Fibroblast of lung (primary cell): ENCODE measurements around the gene PABPN1L. TPM values are rescaled to one million over a fixed set of nuclear protein-coding genes. Genes with fewer than 3 reads are reported as not detected.

Experiments
- DNase-seq, 2 donors: peaks; one replicate each; pipeline versions ENCODE4 v3.0.0 to v3.0.0-alpha.2; 2010; ENCODE audit warnings: low read depth in 2 of 2
- H2AFZ ChIP-seq: 2 replicates; pipeline ENCODE4 v1.5.1; 2012; ENCODE audit warnings: low read length, control low read depth, inconsistent platforms
- H3K27ac ChIP-seq: 2 replicates; pipeline ENCODE4 v1.5.1; 2011; ENCODE audit warnings: low read length, control low read depth; ENCODE audit not compliant: insufficient read depth
- H3K27me3 ChIP-seq: 2 replicates; pipeline ENCODE4 v1.5.1; 2011; ENCODE audit warnings: mild to moderate bottlenecking, low read length; ENCODE audit not compliant: control insufficient read depth, insufficient read depth
- H3K36me3 ChIP-seq: 2 replicates; pipeline ENCODE4 v1.5.1; 2011; ENCODE audit warnings: low read length; ENCODE audit not compliant: control insufficient read depth, insufficient read depth
- H3K4me1 ChIP-seq: 2 replicates; pipeline ENCODE4 v1.5.1; 2011; ENCODE audit warnings: low read length; ENCODE audit not compliant: control insufficient read depth, insufficient read depth; ENCODE audit errors: extremely low read depth
- H3K4me2 ChIP-seq: 2 replicates; pipeline ENCODE4 v1.5.1; 2011; ENCODE audit warnings: low read length, control low read depth; ENCODE audit not compliant: insufficient read depth; ENCODE audit errors: extremely low read depth
- H3K4me3 ChIP-seq, 4 experiments: fragments of 200-600 bp in 1 of 4; sonication (generic) in 1 of 4; replicated peaks in 1 of 4; 2 replicates each; pipeline ENCODE4 v1.5.1; 2011 to 2016; ENCODE audit warnings: low read length in 4 of 4, low read depth in 3 of 4, mild to moderate bottlenecking in 3 of 4, control low read depth in 2 of 4, inconsistent platforms in 1 of 4, mixed read lengths in 1 of 4; ENCODE audit not compliant: insufficient read depth in 1 of 4; ENCODE audit errors: control extremely low read depth in 1 of 4
- H3K79me2 ChIP-seq: 2 replicates; pipeline ENCODE4 v1.5.1; 2012; ENCODE audit warnings: mild to moderate bottlenecking, low read length, inconsistent platforms; ENCODE audit not compliant: control insufficient read depth, insufficient read depth
- H3K9ac ChIP-seq: 2 replicates; pipeline ENCODE4 v1.5.1; 2011; ENCODE audit warnings: mild to moderate bottlenecking, low read length, control low read depth; ENCODE audit not compliant: insufficient read depth
- H3K9me3 ChIP-seq: 2 replicates; pipeline ENCODE4 v1.5.1; 2012; ENCODE audit warnings: low read depth, low read length; ENCODE audit not compliant: control insufficient read depth, insufficient read depth
- H4K20me1 ChIP-seq: 2 replicates; pipeline ENCODE4 v1.5.1; 2011; ENCODE audit warnings: low read length; ENCODE audit not compliant: control insufficient read depth, insufficient read depth; ENCODE audit errors: extremely low read depth
- CTCF ChIP-seq, 2 donors: IDR thresholded peaks in 1 of 2; conservative IDR thresholded peaks in 1 of 2; 1 replicate in 1 of 2; 2 replicates in 1 of 2; pipeline ENCODE4 v1.5.1; 2011 to 2012; ENCODE audit warnings: low read length in 2 of 2, control low read depth in 1 of 2, inconsistent platforms in 1 of 2, low read depth in 1 of 2, mild to moderate bottlenecking in 1 of 2
- EZH2 ChIP-seq: IDR thresholded peaks from 2 replicates; pipeline ENCODE4 v1.5.1; 2012; ENCODE audit warnings: low read length, control low read depth, mild to moderate bottlenecking; ENCODE audit errors: missing control alignments
- polyA plus RNA-seq, 2 donors: library from polyadenylated mRNA; depleted of rRNA in 1 of 2; stranded (reverse) in 1 of 2; unstranded in 1 of 2; fragments of >200 nt; gene quantifications; 2 replicates each; pipeline ENCODE4 v1.2.1, GENCODE V29; 2011 to 2012; ENCODE audit warnings: missing spikeins in 1 of 2
- total RNA-seq: library from RNA; depleted of rRNA; stranded (reverse); fragments of >200 nt; gene quantifications from 2 replicates; pipeline ENCODE4 v1.2.1, GENCODE V29; 2014

The PABPN1L gene
- total and polyA plus RNA-seq, 2 donors (not counting 1 experiment from before 2014, with no cell fraction given): not detected

GRCh38 chr16:88901718-88902337 lies 35.4 kb upstream of the PABPN1L start:
- H3K4me3 ChIP-seq: no peak overlapping the region
- DNase-seq: no peak
- H3K9ac ChIP-seq: no peak overlapping the region
- no peak overlapping the region for H2AFZ ChIP-seq
- no peaks in the 10 kb centered on the region for H3K36me3 ChIP-seq
- no peak overlapping the region for H3K4me2 ChIP-seq
- no peaks in the 10 kb centered on the region for H3K9me3 ChIP-seq
- H3K27me3 ChIP-seq: peaks cover 7% of the 10 kb centered on the region
- H4K20me1 ChIP-seq: no peaks in the 10 kb centered on the region
- H3K27ac ChIP-seq: no peak overlapping the region
- H3K79me2 ChIP-seq: no peaks in the 10 kb centered on the region
- TF ChIP-seq EZH2: no peak
- no peak for TF ChIP-seq CTCF (conservative IDR thresholded peaks at IDR 0.05 in 1 of 2, IDR thresholded peaks at IDR 0.05 in 1 of 2; ENCODE audit: low read depth in 1 of 2, low read length in 2 of 2)
- no peaks in the 10 kb centered on the region for H3K4me1 ChIP-seq

- Histone ChIP-seq H4K20me1 (no peaks in the 10 kb centered on the region), H3K4me3 (no peak overlapping the region), H3K27me3 (peaks cover 7% of the 10 kb centered on the region), H3K79me2 (no peaks in the 10 kb centered on the region), H3K9ac (no peak overlapping the region), H3K4me1 (no peaks in the 10 kb centered on the region), H3K4me2 (no peak overlapping the region), H3K9me3 (no peaks in the 10 kb centered on the region), H2AFZ (no peak overlapping the region), H3K36me3 (no peaks in the 10 kb centered on the region), H3K27ac (no peak overlapping the region)
- TF ChIP-seq CTCF (conservative IDR thresholded peaks at IDR 0.05 in 1 of 2, IDR thresholded peaks at IDR 0.05 in 1 of 2; ENCODE audit: low read depth in 1 of 2, low read length in 2 of 2): no peak
- no peak for TF ChIP-seq EZH2
- DNase-seq: peak in 1 of 2 donors; percentile 28
These were observed 34.2 kb upstream of the PABPN1L start for GRCh38 chr16:88900662-88901052.

GRCh38 chr16:88899901-88900661 lies 33.6 kb upstream of the PABPN1L start:
- no peaks in the 10 kb centered on the region for H3K79me2 ChIP-seq
- no peak overlapping the region for H3K27ac ChIP-seq
- DNase-seq: no peak
- H3K9ac ChIP-seq: no peak overlapping the region
- no peak overlapping the region for H3K4me2 ChIP-seq
- H3K36me3 ChIP-seq: no peaks in the 10 kb centered on the region
- TF ChIP-seq EZH2: no peak
- H2AFZ ChIP-seq: no peak overlapping the region
- no peaks in the 10 kb centered on the region for H3K4me1 ChIP-seq
- H4K20me1 ChIP-seq: no peaks in the 10 kb centered on the region
- H3K27me3 ChIP-seq: peaks cover 7% of the 10 kb centered on the region
- H3K4me3 ChIP-seq: no peak overlapping the region
- H3K9me3 ChIP-seq: no peaks in the 10 kb centered on the region
